ENCODE results near the gene BCL11A.
"Not testable (repeated sequence)": the region's sequence is repeated elsewhere in the genome, so short reads cannot be mapped to it uniquely, and the experiment has no call there.

The BCL11A gene

DNA sequence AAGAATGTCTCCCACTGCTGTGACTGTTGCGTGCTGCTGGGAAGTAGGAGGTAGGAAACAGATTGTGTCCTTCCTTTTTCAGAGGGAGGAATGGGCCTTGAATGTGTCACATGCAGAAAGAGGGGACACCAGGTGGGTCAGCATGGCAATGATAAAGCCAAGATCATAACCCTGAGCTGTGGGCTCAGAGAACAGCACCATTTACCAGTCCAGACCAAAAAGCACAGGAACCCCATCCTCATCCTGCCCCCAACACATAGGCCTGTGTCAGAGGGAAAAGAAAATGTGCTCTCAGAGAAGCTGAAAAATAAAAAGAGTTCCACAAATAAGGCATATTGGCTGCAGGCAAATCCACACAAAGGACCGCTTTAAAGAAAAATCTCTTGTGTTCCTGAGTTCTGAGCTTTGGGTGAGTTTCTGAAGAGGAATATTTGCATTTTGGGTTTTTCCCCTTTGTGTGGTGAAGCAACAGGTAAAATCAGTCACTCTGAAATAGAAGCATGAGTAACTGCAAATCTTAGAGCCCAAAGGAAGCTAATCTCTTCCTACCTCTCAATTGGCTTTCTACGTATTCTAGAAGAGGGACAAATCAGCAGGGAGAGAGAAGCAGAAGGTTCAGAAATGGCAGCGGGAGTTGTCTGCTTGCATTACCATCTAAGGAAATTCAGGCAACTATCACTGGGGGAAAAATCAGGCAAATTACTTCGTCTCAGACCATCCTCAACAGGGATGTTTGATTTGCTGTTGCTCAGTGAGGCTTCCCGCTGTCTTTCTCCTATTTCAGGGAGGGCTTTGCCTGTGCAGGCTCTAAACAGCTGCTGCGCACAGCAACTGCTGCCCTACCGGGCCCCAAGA lies 106.8 kb downstream of the BCL11A start:
- no peak for DNase-seq
- intact Hi-C loops (cut with DNase I) = no loop called here

DNA sequence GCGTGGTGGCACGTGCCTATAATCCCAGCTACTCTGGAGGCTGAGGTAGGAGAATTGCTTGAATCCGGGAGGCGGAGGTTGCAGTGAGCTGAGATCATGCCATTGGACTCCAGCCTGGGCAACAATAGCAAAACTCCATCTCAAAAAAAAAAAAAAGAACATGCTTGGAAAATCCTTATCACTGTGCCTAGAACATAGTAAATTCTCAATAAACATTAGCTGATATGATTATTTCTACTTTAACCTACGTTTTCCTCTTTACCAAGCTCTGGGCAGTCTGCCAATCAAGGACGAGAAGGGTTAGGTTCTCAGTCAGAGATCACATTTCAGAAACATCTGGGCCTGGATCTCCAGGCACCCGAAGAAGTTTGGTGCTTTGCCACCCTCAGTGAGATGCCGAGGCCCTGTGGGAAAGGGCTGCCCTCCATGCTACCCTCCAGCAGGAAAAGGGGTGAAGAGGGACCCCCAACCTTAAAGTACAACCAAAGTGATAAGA lies 107.7 kb downstream of the BCL11A start:
- DNase-seq = no peak
- intact Hi-C loops (cut with DNase I) = no loop called here

DNA sequence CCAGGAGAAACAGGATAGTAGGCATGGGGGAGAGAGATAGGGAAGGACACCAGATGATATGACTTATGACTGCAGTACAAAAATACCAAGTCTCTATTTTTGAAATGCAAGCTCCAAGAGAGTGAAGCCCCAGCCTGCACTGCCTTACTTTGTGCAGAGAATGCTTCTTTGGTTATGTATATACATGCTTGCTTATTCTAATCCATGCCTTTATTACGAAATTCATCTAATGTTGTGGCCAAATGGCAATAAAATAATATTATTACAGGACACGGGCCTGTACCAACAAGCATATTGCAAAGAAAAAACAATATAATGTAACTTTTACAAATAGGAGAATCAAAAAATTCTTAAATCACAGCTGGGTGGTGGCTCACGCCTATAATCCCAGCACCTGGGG lies 110.8 kb downstream of the BCL11A start:
- DNase-seq = no peak
- intact Hi-C loops (cut with DNase I) = no loop called here

DNA sequence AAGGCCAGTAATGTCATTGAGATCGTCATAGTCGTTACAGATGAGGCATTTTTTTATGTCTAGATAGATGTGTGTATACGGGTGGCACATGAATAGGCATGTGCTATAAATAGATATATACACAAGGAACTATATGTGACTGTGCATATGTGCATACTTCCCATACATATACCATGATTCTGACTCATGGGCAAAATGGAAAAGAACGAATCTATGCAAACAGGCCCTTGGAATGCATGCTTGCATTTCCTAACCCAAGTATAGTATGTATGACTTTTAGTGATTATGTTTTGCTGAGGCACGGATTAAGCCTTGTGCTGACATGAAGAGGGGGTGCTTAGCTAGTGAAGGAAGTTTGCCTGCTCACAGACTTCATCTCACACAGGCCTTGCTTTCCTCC lies 111.7 kb downstream of the BCL11A start:
- intact Hi-C loops (cut with DNase I) = no loop called here
- DNase-seq = no peak

DNA sequence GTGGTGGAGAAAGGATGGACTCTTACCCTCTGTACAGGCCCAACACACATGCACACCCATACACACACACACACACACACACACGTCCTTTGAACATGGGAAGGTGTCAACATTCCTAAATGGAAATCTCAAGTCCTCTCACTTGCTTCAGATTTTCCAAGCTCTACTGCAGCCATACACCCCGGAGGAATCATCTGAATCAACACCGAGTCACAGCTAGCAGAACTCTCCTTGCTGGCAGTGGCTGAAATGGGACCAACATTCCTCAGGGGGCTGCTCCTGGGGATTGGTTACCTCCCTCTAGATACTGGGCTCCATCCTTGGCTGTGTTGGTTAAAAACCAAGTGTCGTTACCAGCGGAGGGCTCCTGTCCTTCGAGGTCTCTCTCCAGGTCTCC lies 112.7 kb downstream of the BCL11A start:
- intact Hi-C loops (cut with DNase I) = no loop called here
- DNase-seq = no peak

GRCh38 chr2:60440079-60440766 lies 113.2 kb downstream of the BCL11A start:
- no peak for DNase-seq
- intact Hi-C loops (cut with DNase I) = no loop called here

GRCh38 chr2:60439219-60439974 lies 114.1 kb downstream of the BCL11A start:
- intact Hi-C loops (cut with DNase I) = no loop called here
- peak in 2 of 10 donors; percentile 15 to 23 for DNase-seq

DNA sequence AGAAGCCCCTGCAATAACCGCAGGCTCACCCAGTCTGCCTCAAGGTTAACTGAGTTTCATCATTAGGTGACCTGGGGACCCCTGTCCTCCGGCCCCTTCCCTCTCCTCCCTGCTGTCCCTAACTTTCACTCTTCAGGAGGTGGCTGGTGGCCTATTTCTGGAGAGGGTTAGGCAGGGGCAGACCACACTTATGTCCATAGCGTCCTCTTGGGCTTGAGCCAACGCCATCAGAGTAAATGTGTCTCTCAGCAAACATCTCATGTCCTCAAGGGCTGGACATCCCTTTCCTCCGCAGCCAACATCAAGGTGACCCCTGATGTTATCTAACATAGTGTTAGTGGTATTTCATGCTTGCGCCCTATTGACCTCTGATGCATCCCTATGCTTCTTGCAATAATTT lies 114.8 kb downstream of the BCL11A start:
- DNase-seq = no peak
- intact Hi-C loops (cut with DNase I) = no loop called here

- intact Hi-C loops (cut with DNase I) = no loop called here
- no peak for DNase-seq
Measured at GRCh38 chr2:60438131-60438530, 115.3 kb downstream of the BCL11A start.

- intact Hi-C loops (cut with DNase I) = no loop called here
- DNase-seq = no peak
Measured at GRCh38 chr2:60437080-60437696, 116.3 kb downstream of the BCL11A start.

DNA sequence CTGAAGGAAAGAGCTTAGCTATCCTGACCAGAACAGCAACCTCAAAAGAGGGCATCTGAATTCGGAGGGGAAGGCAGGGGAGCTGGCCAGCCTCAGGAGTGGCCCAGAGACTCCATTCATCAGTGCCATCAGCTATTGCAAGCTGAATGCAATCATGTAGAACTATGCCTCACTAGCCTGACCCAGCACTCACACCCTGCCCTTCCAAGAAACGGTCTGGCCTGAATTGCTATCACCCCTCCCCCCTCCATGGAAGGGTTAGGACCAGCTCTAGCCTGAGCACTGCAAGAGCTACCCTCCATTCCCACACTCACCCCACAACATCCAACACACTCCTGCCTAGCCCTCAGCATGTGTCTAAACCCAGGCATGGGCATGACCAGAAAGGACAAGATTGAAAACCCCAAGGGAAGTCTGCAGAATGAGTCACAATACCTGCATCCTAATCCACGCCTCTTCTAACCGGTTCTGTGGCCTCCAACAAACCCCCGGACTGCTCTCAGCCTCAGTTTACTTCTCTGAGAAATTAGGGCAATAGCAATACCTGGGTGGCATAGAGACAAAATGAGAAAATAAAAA lies 120.3 kb downstream of the BCL11A start:
- DNase-seq = no peak
- intact Hi-C loops (cut with DNase I) = no loop called here

- intact Hi-C loops (cut with DNase I) = no loop called here
- DNase-seq = no peak
Measured at GRCh38 chr2:60432035-60432601, 121.3 kb downstream of the BCL11A start.

DNA sequence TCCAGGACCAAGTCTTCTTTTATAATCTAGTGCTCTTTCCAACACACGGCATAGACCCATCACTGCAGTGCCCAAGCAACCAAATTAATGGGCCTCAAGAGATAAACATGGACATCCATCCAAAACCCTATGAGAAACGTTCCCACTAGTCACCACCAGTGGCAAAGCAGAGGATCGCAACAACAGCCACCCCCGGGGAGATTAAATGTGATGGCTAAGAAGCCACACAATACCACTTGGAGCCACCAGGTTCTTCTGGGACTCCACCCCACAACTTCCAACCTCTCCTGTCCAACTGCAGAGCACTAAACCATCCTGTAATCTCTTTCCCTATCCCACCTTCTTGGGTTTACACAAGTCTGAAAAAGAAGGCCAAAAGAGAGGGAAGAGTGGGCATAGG lies 123.8 kb downstream of the BCL11A start:
- intact Hi-C loops (cut with DNase I) = no loop called here
- no peak for DNase-seq

- intact Hi-C loops (cut with DNase I) = no loop called here
- DNase-seq = no peak
Measured at GRCh38 chr2:60426880-60427279, 126.6 kb downstream of the BCL11A start.

GRCh38 chr2:60426341-60426740 lies 127.1 kb downstream of the BCL11A start:
- intact Hi-C loops (cut with DNase I) = no loop called here
- DNase-seq = no peak

- no peak for DNase-seq
- intact Hi-C loops (cut with DNase I) = no loop called here
Measured at GRCh38 chr2:60424233-60424632, 129.2 kb downstream of the BCL11A start.

- DNase-seq = no peak
- intact Hi-C loops (cut with DNase I) = no loop called here
Measured at GRCh38 chr2:60423505-60423904, 129.9 kb downstream of the BCL11A start.

DNA sequence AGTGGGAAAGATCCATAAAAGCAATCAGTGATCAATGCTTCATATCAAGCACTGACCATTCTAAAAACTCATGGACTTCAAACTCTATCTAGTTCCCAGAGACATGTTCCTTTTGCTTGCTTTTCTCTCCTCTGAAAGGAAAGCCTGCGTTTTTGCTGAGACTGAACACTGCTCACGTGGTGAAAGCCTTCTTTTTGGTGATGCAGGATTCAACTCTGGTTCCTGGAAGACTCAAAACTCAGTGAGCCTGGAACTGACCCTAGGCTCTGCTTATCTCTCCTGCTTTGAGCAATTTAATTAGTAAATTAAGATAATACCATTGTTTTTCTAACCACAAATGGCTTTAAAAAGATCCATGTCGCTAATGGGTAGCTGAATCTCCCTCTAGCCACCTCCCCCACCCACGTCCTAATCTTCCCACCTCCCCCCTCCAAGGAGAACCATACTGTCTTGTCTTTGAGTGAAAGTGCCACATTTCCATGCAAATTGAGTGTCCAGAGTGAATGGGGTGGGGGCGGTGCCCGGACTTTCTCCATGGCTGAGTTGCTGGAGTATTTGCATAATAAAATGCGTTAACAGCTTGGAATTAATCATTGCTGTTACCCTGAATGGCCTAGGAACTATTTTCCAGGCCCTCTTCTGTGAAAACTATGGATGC lies 130.5 kb downstream of the BCL11A start:
- intact Hi-C loops (cut with DNase I) = no loop called here

DNA sequence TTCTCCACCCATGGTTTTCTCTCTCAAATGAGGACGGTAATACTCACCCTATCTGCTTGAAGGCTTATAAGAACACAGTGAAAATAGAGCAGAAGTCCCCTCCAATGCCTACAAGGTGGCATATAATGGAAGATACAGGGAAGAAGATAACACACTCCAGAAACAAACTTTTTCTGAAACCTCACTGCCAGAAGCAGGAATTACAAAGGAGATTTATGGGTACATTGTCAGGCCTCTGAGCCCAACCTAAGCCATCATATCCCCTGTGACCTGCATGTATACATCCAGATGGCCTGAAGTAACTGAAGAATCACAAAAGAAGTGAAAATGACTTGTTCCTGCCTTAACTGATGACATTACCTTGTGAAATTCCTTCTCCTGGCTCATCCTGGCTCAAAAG lies 136.2 kb downstream of the BCL11A start:
- intact Hi-C loops (cut with DNase I); DNase-seq: not testable (repeated sequence)

More for the DNA sequence above, 130.5 kb downstream of the BCL11A start:
- no peak for DNase-seq

Measured in posterior cingulate gyrus (tissue), 11 donors.